GM19372 (cell line): Measurements from ENCODE around the gene RNF175.
"Not testable (repeated sequence)": the region's sequence is repeated elsewhere in the genome, so short reads cannot be mapped to it uniquely, and the experiment has no call there.

Source experiments
- ATAC-seq: cut with Tn5 transposase; IDR thresholded peaks from one replicate; pipeline ENCODE4 v1.9.1; 2021; ENCODE audit warnings: mild to moderate bottlenecking, low read depth, moderate library complexity; ENCODE audit not compliant: unreplicated experiment

RNF175 gene

GRCh38 chr4:153684971-153685371 lies 74.9 kb downstream of the RNF175 start:
- ATAC-seq, result no peak

GRCh38 chr4:153684182-153684970 lies 75.4 kb downstream of the RNF175 start, which contains the start of gene TLR2:
Gene TLR2 (plus strand): TSS chr4:153684280. CDS start chr4:153702908, 18,628 bp downstream.
- ATAC-seq, result peak; percentile 75

DNA sequence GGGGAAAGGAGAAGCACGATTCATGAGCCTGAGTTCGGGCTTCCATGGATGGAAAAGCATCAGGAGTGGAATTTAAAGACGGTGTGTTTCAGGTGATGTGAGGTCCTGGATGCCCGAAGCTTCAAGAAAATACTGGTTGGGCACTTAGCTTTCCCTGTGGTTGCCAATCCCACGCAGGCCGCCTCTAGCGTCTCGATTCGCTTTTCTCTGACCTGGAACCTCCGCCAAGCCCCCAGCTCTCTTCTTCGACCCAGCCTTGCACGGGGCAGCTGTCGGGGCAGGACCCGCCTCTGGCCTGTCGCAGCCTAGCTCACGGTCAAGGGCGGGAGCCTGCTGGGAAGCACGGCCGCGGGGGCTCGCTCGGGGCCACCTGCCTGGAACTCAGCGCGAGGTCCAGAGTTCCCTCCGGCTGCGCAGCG lies 76.1 kb downstream of the RNF175 start:
- no peak for ATAC-seq

DNA sequence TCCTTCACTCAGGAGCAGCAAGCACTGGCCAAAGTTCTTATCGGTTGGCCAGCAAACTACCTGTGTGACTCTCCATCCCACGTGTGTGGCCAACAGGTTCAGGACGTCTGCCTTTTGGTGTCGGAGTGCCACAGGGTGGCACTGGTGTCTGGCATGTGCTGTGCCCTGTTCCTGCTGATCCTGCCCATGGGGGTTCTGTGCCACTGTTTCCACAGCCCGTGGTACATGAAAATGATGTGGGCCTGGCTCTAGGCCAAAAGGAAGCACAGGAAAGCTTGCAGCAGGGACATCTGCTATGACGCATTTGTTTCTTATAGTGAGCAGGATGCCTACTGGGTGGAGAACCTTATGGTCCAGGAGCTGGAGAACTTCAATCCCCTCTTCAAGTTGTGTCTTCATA lies 80.3 kb downstream of the RNF175 start:
- no peak for ATAC-seq

GRCh38 chr4:153676984-153677383 lies 82.8 kb downstream of the RNF175 start:
- ATAC-seq, result no peak

- no peak for ATAC-seq
These were observed 83.3 kb downstream of the RNF175 start for GRCh38 chr4:153676486-153676885.

DNA sequence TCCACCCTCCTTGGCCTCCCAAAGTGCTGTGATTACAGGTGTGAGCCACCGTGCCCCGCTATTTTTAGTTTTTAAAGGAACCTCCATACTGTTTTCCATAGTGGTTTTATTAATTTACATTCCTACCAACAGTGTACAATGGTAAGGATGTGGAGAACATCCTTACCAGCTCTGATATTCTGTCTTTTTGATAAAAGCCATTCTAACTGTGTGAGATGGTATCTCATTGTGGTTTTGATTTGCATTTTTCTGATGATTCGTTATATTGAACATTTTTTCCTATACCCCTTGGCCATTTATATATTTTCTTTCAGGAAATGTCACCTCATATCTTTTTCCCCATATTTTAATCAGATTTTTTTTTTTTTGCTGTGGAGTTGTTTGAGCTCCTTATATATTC lies 90.0 kb downstream of the RNF175 start:
- ATAC-seq, result no peak

DNA sequence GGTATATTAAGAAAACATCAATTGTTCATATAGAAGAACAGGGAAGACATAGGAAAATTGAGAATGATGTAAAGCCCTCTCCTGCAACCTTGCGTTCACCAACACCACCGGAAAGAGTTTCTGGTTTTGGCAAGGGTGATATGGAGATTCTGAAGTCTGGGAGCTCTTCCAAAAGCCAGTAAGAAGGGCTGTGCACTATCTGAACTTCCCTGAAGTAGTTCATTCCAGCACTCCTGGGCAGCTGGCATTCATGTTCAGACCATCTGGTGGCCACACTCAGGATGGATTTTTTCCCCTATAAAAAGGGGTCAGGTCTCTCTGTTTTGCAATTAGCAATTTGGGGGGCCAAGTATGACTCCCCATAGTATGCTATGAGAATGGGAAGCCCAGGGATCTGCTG lies 91.2 kb downstream of the RNF175 start:
- no peak for ATAC-seq

- ATAC-seq, result not testable (repeated sequence)
These were observed 93.3 kb downstream of the RNF175 start for GRCh38 chr4:153666505-153666904.

GRCh38 chr4:153663667-153664066 lies 96.2 kb downstream of the RNF175 start:
- ATAC-seq, result no peak

- ATAC-seq, result no peak
These were observed 97.9 kb downstream of the RNF175 start for GRCh38 chr4:153661908-153662307.

GRCh38 chr4:153661215-153661822 lies 98.5 kb downstream of the RNF175 start:
- ATAC-seq, result no peak
